Urinary bladder (tissue), 4 donors: ENCODE data around the gene SHISA6. TPM values are rescaled to one million over a fixed set of nuclear protein-coding genes. Genes with fewer than 3 reads are reported as not detected.
"Not testable (repeated sequence)": the region's sequence is repeated elsewhere in the genome, so short reads cannot be mapped to it uniquely, and the experiment has no call there.

Source experiments
- DNase-seq: peaks from one replicate; pipeline ENCODE4 v3.0.0-alpha.2; 2015; ENCODE audit errors: extremely low spot score
- H3K27ac ChIP-seq: one replicate; pipeline ENCODE4 v1.5.1; 2013; ENCODE audit warnings: low read depth, mild to moderate bottlenecking, moderate library complexity
- H3K36me3 ChIP-seq: one replicate; pipeline ENCODE4 v1.6.1; 2013; ENCODE audit warnings: mild to moderate bottlenecking, moderate library complexity; ENCODE audit not compliant: insufficient read depth
- H3K4me1 ChIP-seq: one replicate; pipeline ENCODE4 v1.6.1; 2013; ENCODE audit warnings: mild to moderate bottlenecking, moderate library complexity; ENCODE audit not compliant: insufficient read depth
- H3K4me3 ChIP-seq: one replicate; pipeline ENCODE4 v1.5.1; 2013; ENCODE audit warnings: low read depth, low read length
- WGBS: extraction: QIAGEN DNeasy Blood & Tissue Kit; methylation state at CpG from one replicate; pipeline ENCODE4 v1.1.7; 2013; 5-methylcytosine and 5-hydroxymethylcytosine counted together
- polyA plus RNA-seq: library from polyadenylated mRNA; stranded (reverse); fragments of 200-250 nt; gene quantifications from one replicate; pipeline ENCODE4 v1.2.3, GENCODE V29; 2013
- total RNA-seq: library from RNA; depleted of rRNA; stranded (reverse); fragments of >200 nt; gene quantifications from one replicate; pipeline ENCODE4 v1.2.3, GENCODE V29; 2014
- donor health status: healthy with polysubstance abuse.
- donor health status: healthy.

Gene SHISA6
- total and polyA plus RNA-seq, 2 donors = 3.3 to 4.4 TPM

GRCh38 chr17:11300201-11300600, 59.2 kb downstream of the SHISA6 start:
- H3K4me3 ChIP-seq = no peak overlapping the region
- DNase-seq = no peak
- 92% methylated on average over 7 of the region's 7 CpGs for WGBS
- no peaks in the 10 kb centered on the region for H3K36me3 ChIP-seq
- H3K27ac ChIP-seq = no peak overlapping the region
- H3K4me1 ChIP-seq = no peaks in the 10 kb centered on the region

- 68% methylated on average over 6 of the region's 6 CpGs for WGBS
These were observed 59.7 kb downstream of the SHISA6 start for GRCh38 chr17:11300738-11301137.

GRCh38 chr17:11301874-11302273, 60.9 kb downstream of the SHISA6 start:
- not testable (repeated sequence) for H3K4me3 ChIP-seq, DNase-seq

More at GRCh38 chr17:11300738-11301137, 59.7 kb downstream of the SHISA6 start:
- H3K4me3 ChIP-seq = no peak overlapping the region
- no peaks in the 10 kb centered on the region for H3K36me3 ChIP-seq
- no peak overlapping the region for H3K27ac ChIP-seq
- H3K4me1 ChIP-seq = no peaks in the 10 kb centered on the region
- DNase-seq = no peak

GRCh38 chr17:11302401-11303186, 61.6 kb downstream of the SHISA6 start:
- WGBS = 75% methylated on average over 9 of the region's 9 CpGs
- DNase-seq = no peak

More at GRCh38 chr17:11301874-11302273, 60.9 kb downstream of the SHISA6 start:
- 96% methylated on average over 5 of the region's 5 CpGs for WGBS
- H3K36me3 ChIP-seq, H3K27ac ChIP-seq, H3K4me1 ChIP-seq: not testable (repeated sequence)

GRCh38 chr17:11303773-11304394, 62.9 kb downstream of the SHISA6 start:
- Histone ChIP-seq H3K4me1 (no peaks in the 10 kb centered on the region), H3K36me3 (no peaks in the 10 kb centered on the region), H3K27ac (no peak overlapping the region), H3K4me3 (no peak overlapping the region)
- no peak for DNase-seq
- WGBS = 91% methylated on average over 12 of the region's 12 CpGs

More at GRCh38 chr17:11302401-11303186, 61.6 kb downstream of the SHISA6 start:
- H3K27ac ChIP-seq = no peak overlapping the region
- H3K4me1 ChIP-seq = no peaks in the 10 kb centered on the region
- no peak overlapping the region for H3K4me3 ChIP-seq
- H3K36me3 ChIP-seq = no peaks in the 10 kb centered on the region

GRCh38 chr17:11304568-11304967, 63.6 kb downstream of the SHISA6 start:
- Histone ChIP-seq H3K4me3 (no peak overlapping the region), H3K27ac (no peak overlapping the region), H3K36me3 (no peaks in the 10 kb centered on the region), H3K4me1 (no peaks in the 10 kb centered on the region)
- WGBS = 68% methylated on average over 7 of the region's 7 CpGs
- no peak for DNase-seq

- H3K36me3 ChIP-seq = no peaks in the 10 kb centered on the region
- WGBS = 98% methylated on average over 9 of the region's 9 CpGs
- no peak overlapping the region for H3K27ac ChIP-seq
- DNase-seq = no peak
- no peak overlapping the region for H3K4me3 ChIP-seq
- no peaks in the 10 kb centered on the region for H3K4me1 ChIP-seq
These were observed 64.5 kb downstream of the SHISA6 start for GRCh38 chr17:11305524-11305923.

- Histone ChIP-seq H3K27ac (no peak overlapping the region), H3K4me1 (no peaks in the 10 kb centered on the region), H3K36me3 (no peaks in the 10 kb centered on the region), H3K4me3 (no peak overlapping the region)
- 71% methylated on average over 7 of the region's 7 CpGs for WGBS
- DNase-seq = no peak
These were observed 67.5 kb downstream of the SHISA6 start for GRCh38 chr17:11308531-11308930.

- H3K4me1 ChIP-seq = no peaks in the 10 kb centered on the region
- H3K27ac ChIP-seq = no peak overlapping the region
- 91% methylated on average over 3 of the region's 3 CpGs for WGBS
- H3K4me3 ChIP-seq = no peak overlapping the region
- no peaks in the 10 kb centered on the region for H3K36me3 ChIP-seq
- DNase-seq = no peak
These were observed 68.0 kb downstream of the SHISA6 start for GRCh38 chr17:11309033-11309432.

- no peaks in the 10 kb centered on the region for H3K4me1 ChIP-seq
- no peak overlapping the region for H3K27ac ChIP-seq
- H3K36me3 ChIP-seq = no peaks in the 10 kb centered on the region
- DNase-seq = no peak
- H3K4me3 ChIP-seq = no peak overlapping the region
These were observed 68.8 kb downstream of the SHISA6 start for GRCh38 chr17:11309850-11310249.

GRCh38 chr17:11316451-11316850, 75.4 kb downstream of the SHISA6 start:
- 91% methylated on average over 11 of the region's 11 CpGs for WGBS
- H3K4me1 ChIP-seq, H3K27ac ChIP-seq, H3K36me3 ChIP-seq, H3K4me3 ChIP-seq, DNase-seq: not testable (repeated sequence)

GRCh38 chr17:11318207-11318606, 77.2 kb downstream of the SHISA6 start:
- H3K36me3 ChIP-seq = no peaks in the 10 kb centered on the region
- no peak overlapping the region for H3K27ac ChIP-seq
- H3K4me3 ChIP-seq = no peak overlapping the region
- WGBS = 92% methylated on average over 5 of the region's 5 CpGs
- H3K4me1 ChIP-seq = no peaks in the 10 kb centered on the region
- no peak for DNase-seq

- 31% methylated on average over 3 of the region's 3 CpGs for WGBS
- Histone ChIP-seq H3K4me3 (no peak overlapping the region), H3K36me3 (no peaks in the 10 kb centered on the region), H3K4me1 (no peaks in the 10 kb centered on the region), H3K27ac (no peak overlapping the region)
- DNase-seq = no peak
These were observed 78.9 kb downstream of the SHISA6 start for GRCh38 chr17:11319894-11320293.

- 92% methylated on average over 11 of the region's 11 CpGs for WGBS
- DNase-seq = no peak
- Histone ChIP-seq H3K4me3 (no peak overlapping the region), H3K27ac (no peak overlapping the region), H3K4me1 (no peaks in the 10 kb centered on the region), H3K36me3 (no peaks in the 10 kb centered on the region)
These were observed 83.0 kb downstream of the SHISA6 start for GRCh38 chr17:11324021-11324420.
